GM10248 (cell line): Measurements from ENCODE around the gene AKAP13.
"Not testable (repeated sequence)": the region's sequence is repeated elsewhere in the genome, so short reads cannot be mapped to it uniquely, and the experiment has no call there.

Experiments
- CTCF ChIA-PET: fragments of 300-600 bp; sonication (Branson Sonifier 250); formaldehyde crosslinking; extraction: SDS; loops from one replicate; lab custom pipeline; 2021; ENCODE audit warnings: antibody characterized with exemption; lab: Yijun Ruan, JAX
- POLR2A ChIA-PET: fragments of 350-650 bp; sonication (Branson Sonifier 250); formaldehyde crosslinking; extraction: SDS; loops from one replicate; lab custom pipeline; 2020; ENCODE audit warnings: antibody characterized with exemption; lab: Yijun Ruan, JAX
- DNase-seq: peaks from one replicate; pipeline ENCODE4 v3.0.0; 2012; ENCODE audit errors: extremely low spot score
- CTCF ChIP-seq: IDR thresholded peaks from 2 replicates; pipeline ENCODE4 v1.5.1; 2012; ENCODE audit warnings: mild to moderate bottlenecking, low read depth; ENCODE audit errors: extremely low read depth, missing control alignments, control extremely low read depth

Gene AKAP13

GRCh38 chr15:85583442-85583841 lies 203.0 kb downstream of the AKAP13 start:
- TF ChIP-seq CTCF, result no peak
- CTCF ChIA-PET, result interaction anchor here (1.4 kb wide), 2 partner anchors 36 to 287 kb away, joined by 4 to 7 read pairs; no protein-coding TSS in a partner anchor

GRCh38 chr15:85583923-85584390 lies 203.6 kb downstream of the AKAP13 start:
- no peak for TF ChIP-seq CTCF
- DNase-seq, result peak; percentile 53
- ChIA-PET CTCF (interaction anchor here (1.4 kb wide), 2 partner anchors 36 to 287 kb away, joined by 4 to 7 read pairs; no protein-coding TSS in a partner anchor), POLR2A (interaction anchor here (1.3 kb wide), 1 partner anchor 108 kb away, joined by 3 read pairs; no protein-coding TSS in a partner anchor)

More at GRCh38 chr15:85583442-85583841, 203.0 kb downstream of the AKAP13 start:
- no peak for DNase-seq
- POLR2A ChIA-PET, result interaction anchor here (1.3 kb wide), 1 partner anchor 108 kb away, joined by 3 read pairs; no protein-coding TSS in a partner anchor

- TF ChIP-seq CTCF, result no peak
- CTCF ChIA-PET, result interaction anchor here (0.8 to 2.2 kb wide), 3 partner anchors 34 to 288 kb away, joined by 3 to 6 read pairs (median 3); no protein-coding TSS in a partner anchor
- POLR2A ChIA-PET, result interaction anchor here (0.8 to 1.0 kb wide), 2 partner anchors 34 to 204 kb away, joined by 3 read pairs; partner anchors contain the start of gene AKAP13
- DNase-seq, result no peak
These were observed 204.5 kb downstream of the AKAP13 start for GRCh38 chr15:85584872-85585271.

- DNase-seq, POLR2A ChIA-PET: not testable (repeated sequence)
- CTCF ChIA-PET, result interaction anchor here (1.1 to 2.2 kb wide), 6 partner anchors 10 to 290 kb away, joined by 3 to 6 read pairs (median 4); no protein-coding TSS in a partner anchor
These were observed 205.8 kb downstream of the AKAP13 start for GRCh38 chr15:85586196-85586595.

- ChIA-PET POLR2A (no interaction called here), CTCF (no interaction called here)
- no peak for DNase-seq
- TF ChIP-seq CTCF, result no peak
These were observed 207.5 kb downstream of the AKAP13 start for GRCh38 chr15:85587707-85588411.

- CTCF ChIA-PET, result no interaction called here
- TF ChIP-seq CTCF, result no peak
- no peak for DNase-seq
- POLR2A ChIA-PET, result no interaction called here
These were observed 208.3 kb downstream of the AKAP13 start for GRCh38 chr15:85588677-85589076.

GRCh38 chr15:85589851-85590250 lies 209.4 kb downstream of the AKAP13 start:
- no peak for DNase-seq
- no peak for TF ChIP-seq CTCF
- POLR2A ChIA-PET, result no interaction called here
- CTCF ChIA-PET, result no interaction called here
